GM12873 (cell line): ENCODE results near the gene HPS5.

ENCODE experiments used
- CTCF ChIP-seq: IDR thresholded peaks from 2 replicates; pipeline ENCODE4 v1.5.1; 2012; ENCODE audit warnings: low read depth, mild to moderate bottlenecking, moderate library complexity, low read length, control low read depth; ENCODE audit not compliant: insufficient read depth; ENCODE audit errors: missing control alignments

HPS5 gene

GRCh38 chr11:18288911-18289310 is 33.0 kb downstream of the HPS5 start:
- TF ChIP-seq CTCF: no peak

DNA sequence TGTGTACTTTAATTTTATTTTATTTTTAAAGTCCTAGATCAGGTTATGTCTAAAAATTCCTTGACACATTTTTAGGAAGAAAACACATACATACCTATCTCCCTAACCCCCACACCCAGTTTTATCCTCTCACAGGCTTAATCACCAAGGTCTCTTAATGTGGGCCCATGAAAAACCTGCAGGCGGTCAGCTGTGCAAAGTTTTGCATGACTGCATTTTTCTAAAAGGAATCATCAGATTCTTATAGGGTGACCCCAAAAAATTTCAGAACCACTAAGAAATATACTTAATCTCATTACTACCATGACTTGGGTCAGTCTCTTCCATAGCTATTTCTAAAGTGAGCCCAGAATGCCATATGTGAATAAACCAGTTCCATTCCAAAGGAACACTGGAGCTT is 36.1 kb downstream of the HPS5 start:
- TF ChIP-seq CTCF: no peak

DNA sequence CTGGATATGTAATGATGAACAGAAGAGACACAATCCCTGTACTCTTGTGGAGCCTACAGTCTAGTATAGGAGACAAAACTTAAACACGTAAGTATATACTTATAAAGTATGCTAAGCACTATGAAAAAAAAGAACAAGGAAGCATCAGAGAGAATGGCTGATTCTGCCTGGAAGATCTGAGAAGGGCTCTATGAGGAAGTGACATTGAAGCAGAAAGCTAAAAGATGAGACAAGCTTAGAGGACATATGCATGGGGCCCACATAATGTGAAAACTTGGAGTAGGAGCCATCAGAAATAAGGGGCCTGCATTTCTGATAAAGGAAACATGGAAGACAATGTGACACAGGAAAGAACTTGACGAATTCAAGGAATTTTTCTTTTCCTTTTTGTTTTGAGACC is 39.3 kb downstream of the HPS5 start:
- no peak for TF ChIP-seq CTCF

DNA sequence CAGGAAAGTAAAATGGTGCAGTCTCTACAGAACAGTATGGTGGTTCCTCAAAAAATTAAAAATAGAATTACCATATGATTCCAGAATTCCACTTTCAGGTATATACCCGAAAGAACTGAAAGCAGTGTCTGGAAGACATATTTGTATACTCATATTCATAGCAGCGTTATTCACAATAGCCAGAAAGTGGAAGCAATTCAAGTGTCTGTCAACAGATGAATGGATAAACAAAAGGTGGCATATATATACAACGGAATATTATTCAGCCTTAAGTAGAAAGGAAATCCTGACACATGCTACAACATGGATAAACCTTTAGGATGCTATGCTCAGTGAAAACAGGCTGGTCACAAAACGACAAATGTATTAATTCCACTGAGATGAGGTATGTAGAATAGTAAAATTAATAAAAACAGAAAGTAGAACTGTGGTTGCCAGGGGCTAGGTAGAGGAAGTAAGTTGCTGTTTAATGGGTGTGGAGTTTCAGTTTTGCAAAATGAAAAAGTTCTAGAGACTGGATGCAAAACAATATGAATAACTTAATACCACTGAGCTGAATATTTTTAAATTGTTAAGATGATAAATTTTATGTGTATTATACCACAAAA is 41.4 kb downstream of the HPS5 start:
- TF ChIP-seq CTCF: no peak

- no peak for TF ChIP-seq CTCF
Measured at GRCh38 chr11:18277565-18278271, 44.2 kb downstream of the HPS5 start.

DNA sequence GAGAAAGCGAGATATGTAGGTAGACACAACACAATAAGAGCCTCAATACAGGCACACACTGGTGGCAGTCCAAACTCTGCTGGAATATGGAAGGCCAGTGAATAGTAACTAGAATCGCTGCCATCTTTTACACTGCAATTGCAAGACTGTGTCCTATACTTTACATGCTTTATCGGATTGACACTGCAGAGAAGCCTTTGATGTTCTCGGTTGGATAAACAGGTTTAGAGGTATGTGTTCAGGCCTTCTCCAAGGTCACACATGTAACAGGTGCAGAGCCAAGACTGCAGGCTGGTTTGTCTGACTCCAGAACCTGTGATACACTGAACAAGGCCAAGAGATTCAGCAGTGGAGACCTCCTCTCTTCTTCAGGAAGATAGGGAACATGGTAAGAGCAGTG is 50.7 kb downstream of the HPS5 start:
- no peak for TF ChIP-seq CTCF

- no peak for TF ChIP-seq CTCF
Measured at GRCh38 chr11:18270102-18270501, 51.8 kb downstream of the HPS5 start.
